Islet precursor cell (in vitro differentiated cells): ENCODE results near the gene HESX1.

Experiments
- DNase-seq: peaks from one replicate; pipeline ENCODE4 v3.0.0-alpha.2; 2018

Gene HESX1

DNA sequence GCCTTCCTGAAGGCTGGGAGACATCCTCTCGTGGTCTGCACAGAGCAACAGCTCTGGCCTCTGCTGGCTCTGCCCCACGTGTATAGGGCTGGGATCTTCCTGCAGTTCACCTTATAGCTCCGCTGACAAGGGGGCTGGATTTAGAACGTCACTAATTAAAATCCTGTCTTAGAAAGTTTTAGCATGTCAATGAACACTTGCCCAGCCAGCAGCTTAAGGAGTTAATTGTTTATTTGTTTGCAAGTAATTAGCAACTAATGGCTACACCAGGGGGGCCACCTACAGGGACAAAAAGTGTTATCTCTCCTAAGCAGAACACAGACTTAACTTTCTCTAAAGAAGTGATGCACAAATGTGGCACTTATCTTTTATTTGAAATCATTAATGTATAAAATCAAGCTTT lies at the start of gene HESX1:
Gene HESX1 (minus strand): TSS at position 84 of the 403 bp plus-strand sequence. CDS start 60 bp downstream, at position 24.
- DNase-seq: peak; percentile 61

DNA sequence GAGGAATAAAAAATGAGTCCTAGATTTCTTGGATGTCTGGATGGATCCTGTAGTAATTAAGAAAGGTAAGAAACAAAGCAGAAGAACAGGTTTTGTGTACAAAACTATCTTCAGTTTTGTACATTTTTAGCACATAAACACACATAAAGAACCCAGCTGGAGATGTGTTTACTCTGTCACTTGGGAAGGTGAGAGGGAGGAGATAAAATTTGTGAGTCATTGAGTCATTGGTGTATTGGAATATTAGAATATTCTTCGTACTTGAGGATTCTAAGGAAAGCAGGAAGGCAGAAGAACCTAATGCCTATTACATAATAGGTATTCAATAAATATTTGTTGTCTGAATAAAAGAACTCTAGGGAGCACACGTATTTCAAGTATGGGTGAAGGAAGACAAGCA lies 45.2 kb upstream of the HESX1 start:
- no peak for DNase-seq

DNA sequence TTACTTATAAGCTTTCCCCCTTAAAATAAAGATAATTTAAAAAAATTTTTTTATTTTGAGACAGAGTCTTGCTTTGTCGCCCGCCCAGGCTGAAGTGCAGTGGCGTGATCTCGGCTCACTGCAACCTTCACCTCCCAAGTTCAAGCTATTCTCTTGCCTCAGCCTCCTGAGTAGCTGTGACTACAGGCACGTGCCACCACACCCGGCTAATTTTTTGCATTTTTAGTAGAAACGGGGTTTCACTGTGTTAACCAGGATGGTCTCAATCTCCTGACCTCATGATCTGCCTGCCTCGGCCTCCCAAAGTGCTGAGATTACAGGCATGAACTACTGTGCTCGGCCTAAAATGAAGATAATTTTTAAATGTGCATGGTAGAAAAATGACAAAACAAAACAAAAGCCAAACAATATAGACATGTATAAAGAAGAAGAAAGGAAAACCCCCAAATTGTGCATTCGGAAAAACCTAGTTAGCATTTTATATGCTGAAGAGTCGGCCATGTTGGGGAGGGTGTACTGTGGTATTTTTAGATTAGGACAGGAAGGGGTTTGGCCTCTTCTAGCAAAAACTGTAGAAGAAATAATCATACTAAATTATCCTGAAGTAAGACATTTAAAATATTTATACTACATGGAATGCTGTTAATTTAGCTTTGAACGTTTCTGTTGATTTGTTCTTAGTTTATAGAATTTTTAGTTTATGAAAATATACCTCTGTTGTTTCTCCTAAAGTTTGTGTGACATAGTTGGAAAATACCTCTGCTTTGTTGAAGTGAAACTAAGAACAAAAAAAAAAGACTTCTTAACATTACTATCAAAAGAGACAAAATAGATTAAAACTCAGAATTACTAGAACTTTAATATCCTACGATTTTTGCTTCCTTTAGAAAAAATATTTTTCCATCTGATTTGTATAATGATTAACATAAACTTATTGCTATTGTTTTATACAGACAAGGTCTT lies 35.1 kb upstream of the HESX1 start:
- DNase-seq: no peak

DNA sequence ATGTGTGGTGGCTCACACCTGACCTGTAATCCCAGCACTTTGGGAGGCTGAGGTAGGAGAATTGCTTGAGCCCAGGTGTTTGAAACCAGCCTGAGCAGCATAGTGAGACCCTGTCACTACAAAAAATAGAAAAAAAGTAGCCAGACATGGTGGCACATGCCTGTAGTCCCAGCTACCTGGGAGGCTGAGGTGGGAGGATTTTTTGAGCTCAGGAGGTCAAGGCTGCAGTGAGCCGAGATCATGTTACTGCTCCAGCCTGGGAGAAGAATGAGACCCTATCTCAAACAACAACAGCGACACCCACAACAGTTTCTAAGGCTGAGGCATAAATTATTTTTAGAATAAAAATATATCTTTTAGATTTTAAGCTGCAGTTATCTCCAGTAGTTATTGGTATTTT lies 34.0 kb upstream of the HESX1 start:
- DNase-seq: no peak

DNA sequence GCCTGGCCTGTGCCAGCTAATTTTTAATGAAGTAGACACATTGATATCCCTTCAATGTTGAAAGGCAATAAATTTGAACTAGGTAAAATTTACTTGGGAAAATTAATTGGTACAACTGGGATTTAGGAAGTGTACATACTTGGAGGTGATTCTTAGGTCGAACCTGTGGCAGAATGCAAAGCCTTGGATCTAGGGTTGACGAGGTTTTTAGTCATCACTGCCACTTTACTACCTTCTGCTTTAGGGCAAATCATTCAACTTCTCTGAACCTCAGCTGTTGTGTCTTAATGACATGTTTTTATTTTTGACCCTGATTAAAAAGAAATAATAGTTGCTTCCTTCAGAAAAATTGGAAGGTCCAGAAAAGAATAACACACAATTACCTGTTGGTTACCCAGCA lies 30.2 kb upstream of the HESX1 start:
- no peak for DNase-seq

DNA sequence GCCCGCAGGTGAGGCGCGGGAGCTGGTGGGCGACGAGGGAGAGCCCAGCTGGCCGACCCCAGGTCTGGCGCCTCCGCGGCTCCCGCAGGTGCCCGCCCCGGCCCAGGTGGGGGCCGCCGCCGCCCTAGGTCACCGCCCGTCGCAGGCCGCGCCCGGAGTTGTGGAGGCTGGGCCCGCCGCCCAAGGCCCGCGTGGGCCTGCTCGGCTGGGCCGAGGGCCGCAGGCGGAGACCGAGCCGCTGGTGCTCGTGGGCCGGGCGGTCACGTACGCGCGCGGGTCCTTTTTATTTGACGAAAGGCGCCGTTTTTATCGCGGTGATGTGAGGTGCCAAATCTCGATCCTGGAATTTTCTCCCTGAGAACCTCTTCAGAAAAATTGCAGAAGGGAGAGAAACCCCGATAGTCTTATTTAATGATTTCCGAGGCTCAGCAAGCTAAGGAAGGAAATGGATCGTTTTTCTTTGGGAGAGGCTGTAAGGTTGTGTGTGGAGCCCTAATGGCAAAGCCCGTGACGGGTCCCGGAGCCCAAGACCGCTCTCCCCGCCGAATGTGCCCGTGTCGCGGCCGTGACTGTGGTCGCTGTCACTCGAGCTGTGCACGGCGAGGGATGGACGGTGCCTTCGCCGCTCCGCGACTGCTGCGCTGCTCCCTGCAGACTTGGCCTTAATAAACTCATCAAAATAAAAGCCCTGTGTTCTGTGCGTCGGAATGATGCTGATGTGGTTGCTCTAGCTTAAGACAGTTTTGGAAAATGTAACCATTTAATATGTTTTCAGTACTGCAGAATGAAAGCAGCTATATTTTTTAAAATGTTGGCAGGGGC lies 28.4 kb upstream of the HESX1 start:
- DNase-seq: peak; percentile 56

DNA sequence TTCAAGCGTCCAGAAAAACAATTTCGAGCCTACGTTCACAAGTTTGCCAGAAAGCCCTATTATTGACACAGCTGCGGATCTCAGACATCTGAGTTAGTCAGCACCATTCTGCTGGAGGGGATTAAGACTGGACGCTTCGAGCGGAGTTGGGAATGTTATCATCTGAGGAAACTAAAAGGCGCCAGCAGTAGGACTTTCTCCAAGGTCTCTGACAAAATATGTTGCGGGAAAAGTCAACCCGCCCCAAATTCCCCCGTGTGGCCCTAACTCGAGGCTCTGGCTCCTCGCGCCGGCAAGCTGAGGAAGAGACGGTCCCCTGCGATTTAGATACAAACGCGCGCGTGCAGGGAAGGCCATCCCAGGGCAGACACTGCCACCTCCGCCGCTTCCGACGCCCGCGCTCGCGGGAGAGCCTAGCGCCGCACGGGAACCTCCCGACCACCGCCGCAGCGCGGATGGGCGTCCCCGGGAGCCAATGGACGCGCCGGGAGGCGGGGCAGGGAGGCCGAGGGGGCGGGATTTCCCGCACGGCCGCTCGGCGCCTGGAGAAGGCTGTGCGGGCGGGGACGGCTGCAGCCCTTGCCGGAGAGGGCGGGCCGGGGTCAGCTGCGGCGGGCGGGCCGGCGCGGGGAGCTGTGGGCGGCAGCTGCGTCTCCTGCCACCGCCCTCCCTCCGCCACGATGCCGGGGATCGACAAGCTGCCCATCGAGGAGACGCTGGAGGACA lies 27.6 kb upstream of the HESX1 start, which contains the start of gene APPL1:
Gene APPL1 (plus strand): TSS at position 526 of the 726 bp plus-strand sequence. CDS start 155 bp downstream, at position 681.
- DNase-seq: peak; percentile 98

DNA sequence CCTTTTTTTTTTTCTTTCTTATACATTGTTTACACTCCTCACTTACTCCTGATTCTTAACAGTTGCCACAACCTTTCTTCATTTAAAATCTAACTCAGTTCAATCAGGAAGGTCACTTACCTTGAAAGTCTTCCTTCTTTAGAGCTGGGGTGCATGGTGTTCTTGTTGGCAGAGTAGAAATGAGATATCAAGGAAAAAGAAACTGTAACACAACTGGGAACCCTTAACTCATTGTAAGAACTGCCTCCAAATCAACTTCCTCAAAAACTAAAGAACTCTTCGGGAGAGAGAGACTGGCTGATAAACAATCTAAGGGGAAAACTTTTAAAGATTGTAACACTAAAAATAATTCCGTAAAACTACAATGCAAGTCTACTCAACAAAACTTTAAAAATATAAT lies 26.4 kb upstream of the HESX1 start:
- no peak for DNase-seq

DNA sequence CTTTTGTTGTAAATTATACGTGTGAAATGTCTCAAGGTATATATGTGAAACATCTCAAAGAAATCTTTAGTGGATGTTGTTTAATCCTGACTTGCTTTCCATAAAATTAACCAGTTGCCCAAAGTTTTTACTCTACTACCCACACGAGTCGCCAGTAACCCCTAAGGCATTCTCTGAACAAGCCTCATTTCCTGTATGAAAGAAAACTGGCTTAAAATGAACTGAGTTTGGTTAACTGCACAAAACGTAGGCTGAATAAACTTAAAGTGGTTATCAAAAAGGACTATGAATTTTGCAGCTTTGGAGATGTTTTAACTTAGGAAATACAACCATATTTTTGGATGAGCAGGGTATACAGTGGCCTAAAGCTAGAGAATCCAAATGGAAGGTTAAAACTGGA lies 25.1 kb upstream of the HESX1 start:
- no peak for DNase-seq

DNA sequence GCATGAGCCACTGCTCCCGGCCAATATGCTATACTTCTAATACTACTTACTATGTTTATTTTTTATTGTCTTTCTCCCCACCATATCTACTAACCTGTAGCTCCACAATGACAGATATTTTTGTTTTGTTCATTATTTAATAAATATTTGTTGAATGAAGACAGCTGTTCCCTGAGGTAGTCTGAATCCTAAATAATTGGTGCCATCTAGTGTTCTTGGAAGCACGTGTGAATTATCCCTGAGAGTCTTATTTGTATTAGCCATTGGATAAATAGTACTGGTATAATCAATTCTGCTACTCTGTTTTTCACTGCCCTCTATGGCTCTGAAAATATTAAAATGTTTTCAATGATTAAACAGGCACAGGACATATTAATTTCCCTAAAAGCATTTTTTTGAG lies 22.1 kb upstream of the HESX1 start:
- no peak for DNase-seq

DNA sequence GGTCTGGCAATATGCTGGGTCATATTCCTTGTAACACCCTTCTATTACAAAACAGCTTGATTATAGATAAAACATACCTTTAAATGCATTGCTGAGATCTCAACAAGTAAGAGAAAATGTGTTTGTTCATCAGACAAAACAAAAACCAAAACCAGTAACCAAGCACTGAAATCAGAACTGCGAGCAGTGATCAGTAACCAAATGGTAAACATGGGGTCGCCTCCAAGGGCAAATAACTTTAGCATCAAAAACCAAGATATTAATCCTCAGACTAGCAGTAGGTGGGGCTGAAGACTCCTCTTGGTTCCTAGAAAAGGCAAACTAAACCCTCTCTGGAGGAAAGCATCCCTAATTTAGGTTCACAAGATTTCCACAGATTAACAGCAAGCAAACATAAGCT lies 6.6 kb upstream of the HESX1 start:
- DNase-seq: no peak

DNA sequence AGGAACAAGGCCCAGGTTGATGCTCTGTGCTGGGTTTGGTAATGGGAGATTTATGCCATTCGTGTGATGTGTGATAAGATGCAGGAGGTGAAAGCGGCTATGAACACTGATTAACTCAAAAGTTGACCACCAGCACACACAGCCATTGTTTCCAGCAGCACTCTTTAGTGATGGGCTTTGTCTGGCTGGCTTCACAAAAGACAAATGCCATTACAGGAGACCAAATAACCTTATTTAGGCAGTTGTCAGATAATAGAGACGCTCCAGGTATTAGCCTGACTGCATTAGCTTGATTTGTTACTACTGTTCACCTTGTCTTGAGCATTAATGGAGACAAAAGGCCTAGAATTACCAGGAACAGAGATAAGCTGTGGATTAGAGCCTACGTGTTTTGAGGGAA lies 5.1 kb downstream of the HESX1 start:
- DNase-seq: no peak

DNA sequence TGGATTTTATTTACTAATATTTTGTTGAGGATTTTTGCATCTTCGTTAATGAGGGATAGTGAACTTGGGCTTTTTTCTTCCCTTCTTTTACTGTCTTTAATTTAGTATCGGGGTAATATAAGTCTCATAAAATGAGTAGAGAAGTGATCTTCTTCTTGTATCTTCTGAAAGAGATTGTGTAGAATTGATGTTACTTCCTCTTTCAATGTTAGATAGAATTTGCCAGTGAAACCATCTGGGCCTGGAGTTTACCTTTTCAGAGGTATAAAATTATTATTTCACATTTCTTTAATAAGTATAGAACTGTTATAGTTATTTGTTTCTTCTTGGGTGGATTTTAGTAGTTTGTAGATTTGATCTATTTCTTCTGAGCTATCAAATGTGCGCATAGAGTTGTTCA lies 7.8 kb downstream of the HESX1 start:
- no peak for DNase-seq

DNA sequence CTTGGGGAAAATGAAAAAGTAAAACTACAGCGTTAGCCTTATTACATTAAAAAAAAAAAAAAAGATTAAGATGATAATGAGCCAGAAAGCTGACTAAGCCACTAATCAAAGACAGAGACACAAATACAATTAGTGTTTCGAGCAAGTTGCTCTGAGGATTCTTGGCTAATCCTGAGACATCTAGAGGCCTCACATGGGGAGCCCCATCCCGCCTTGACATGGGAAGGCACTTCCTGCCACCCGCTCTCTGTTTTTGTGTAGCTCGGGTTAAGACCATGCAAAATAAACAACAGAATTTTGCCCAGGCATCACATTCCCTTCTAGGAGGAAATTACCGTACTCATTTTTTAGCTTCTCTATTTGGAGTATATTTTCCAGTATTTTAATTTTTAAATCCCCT lies 15.3 kb downstream of the HESX1 start:
- DNase-seq: no peak

DNA sequence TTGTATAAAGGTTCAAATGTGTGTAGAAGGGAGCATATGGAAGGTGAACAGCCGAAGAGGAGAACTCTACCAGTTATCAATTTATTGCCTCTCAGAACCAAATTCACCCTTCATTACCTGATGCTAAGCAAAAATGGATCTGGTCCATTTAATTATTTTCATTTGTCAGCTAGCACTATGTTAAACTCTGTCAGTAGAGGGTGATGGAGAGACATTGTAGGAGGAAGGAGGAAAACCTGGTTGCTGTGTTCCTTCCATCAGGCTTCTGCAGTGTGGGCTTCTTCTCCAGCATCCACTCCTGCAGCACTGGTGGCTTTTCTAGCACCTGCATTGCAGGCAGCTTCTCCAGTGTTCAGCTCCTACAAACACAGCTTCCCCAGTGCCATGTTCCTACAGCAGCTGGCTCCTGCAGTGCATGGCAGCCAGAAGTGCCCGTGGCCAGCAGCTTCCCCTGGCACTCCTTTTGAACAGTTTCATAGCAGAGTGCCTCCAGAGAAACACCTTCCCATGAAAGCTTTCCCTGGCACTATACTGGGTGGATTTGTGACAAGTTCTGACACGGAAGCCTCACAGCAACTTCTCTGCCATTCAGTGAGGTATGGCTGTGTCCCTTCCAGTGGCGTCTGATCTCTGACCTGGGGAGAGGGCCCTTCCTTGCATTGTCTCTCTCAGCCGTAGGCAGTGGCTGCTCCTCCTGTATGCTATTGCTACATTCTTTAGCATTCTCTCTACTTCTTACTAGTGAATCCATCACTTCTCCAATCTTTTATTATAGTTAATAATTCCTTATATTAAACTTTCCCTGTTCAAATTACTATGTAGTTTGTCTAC lies 20.0 kb downstream of the HESX1 start:
- DNase-seq: no peak

DNA sequence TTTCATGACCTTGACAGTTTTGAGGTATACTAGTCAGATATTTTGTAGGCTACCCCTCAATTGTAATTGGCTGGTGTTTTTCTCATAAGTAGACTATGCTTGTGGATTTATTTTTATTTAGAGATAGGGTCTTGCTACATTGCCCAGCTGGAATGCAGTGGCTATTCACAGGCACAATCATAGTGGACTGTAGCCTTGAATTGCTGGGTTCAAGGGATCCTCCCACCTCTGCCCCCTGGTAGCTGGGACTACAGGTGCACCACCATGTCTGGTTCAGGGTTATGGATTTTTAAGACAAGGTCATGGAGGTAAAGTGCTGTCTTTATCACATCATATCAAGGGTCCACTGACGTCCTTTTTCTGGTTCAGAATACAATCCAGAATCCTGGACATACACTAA lies 23.7 kb downstream of the HESX1 start:
- no peak for DNase-seq

DNA sequence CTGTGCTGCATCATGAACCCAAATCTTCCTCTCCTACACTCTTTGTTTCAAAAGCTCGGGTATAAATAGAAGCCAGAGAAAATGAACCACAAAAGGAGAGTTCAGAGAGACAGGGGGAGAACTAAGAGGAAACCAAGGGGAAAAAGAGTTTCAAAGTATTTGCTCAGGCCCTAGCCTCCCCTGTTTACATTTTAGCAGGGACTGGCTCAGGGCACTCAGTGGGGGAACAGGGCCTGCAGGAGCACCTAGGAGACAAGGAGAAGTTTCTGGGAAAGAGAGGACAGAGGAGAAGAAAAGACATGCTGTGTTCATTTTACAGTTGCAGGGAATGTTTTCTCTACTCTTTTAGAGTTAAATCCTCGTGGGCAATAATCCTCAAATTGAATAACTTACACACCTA lies 26.1 kb downstream of the HESX1 start:
- no peak for DNase-seq

DNA sequence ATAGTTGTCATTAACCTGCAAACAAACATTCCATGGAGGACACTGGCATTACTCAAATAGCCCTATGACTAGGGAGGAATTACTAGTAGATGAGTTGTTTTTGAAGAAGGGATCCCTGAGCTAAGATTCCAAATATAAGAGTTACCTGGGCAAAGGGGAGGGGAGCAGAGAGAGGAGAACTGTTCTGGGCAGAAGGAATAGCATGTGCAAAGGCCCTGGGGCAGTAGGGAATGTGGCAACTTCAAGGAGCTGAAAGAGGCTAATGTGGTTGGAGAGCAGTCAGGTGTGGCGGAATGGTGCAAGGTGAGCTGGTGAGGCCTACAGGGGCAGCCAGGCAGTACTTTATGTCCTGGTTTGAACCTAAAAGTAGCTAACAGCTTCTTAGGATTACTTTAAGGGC lies 28.8 kb downstream of the HESX1 start:
- no peak for DNase-seq

DNA sequence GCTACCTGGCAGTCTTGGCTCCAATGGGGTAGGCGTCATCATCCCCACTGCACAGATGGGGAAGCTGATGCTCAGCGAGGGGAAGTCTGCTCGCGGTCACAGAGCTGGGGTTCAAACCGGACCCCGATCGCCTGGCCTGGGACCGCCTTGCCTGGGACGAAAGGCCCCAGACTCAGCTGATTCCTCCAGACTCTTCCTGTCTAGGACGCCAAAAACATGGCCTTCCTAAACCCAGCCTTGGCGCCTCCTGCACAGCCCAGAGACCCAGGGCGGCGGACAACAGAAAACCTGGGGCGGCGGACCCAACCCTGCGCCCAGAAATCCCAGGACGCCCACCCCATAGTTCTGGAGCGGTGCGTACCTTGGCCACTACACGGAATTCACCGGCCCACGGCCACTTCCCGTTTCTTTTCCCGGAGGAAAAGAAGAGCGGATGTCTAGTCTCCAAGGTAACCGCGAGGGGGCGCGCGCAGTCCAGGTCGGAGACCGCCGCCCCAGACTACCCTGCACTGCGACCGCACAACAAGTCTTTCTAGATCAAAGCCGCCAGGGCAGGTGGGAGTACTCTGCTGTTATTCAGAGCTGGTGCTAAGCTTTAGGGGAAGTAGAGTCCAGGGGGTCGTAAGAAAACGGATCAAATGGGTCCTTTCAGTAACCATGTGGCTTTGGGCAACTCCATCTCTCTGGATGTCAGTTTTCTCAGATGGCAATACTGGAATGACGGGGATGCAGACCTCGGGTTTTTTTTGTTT lies 29.7 kb downstream of the HESX1 start:
- peak; percentile 90 for DNase-seq

DNA sequence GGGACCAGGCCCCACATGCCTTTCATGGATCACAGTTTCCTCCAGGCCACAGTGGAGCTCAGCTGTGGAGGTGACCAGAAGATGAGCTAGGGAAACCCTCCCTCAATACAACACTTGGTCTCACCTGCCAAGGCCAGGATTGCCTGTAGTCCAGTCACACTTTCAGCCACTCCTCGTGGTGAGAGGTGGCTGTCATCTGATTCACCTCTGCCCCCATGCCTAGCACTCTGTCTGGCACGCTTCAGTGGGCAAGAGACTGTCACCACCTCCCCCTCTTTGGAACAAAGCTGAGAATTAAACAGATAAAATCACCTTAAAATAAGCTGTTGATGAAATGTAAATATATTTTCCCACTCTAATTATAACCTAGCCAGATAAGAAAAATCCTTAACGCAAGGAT lies 30.7 kb downstream of the HESX1 start:
- DNase-seq: no peak

DNA sequence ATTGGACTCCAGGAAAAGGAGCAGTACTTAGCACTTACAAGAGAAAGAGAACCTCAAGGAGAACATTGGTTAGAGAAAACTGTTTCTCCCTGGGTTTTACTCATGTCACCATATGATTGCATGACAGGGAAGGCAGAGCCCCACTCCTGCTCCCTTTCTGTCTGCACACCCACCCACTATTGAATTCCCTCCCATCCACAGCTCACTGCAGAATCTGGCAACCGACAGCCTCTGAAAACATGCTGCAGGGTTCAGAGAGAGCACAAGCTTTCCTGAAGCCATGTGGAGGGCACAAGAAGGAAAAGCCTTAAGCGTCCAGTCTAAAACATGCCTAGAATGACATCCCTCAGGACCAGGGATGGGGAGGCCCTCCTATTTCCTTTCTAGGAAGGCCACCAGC lies 31.6 kb downstream of the HESX1 start:
- no peak for DNase-seq
